GM18508 (cell line): ENCODE data around the gene CYFIP2.
"Not testable (repeated sequence)": the region's sequence is repeated elsewhere in the genome, so short reads cannot be mapped to it uniquely, and the experiment has no call there.

Source experiments
- ATAC-seq: cut with Tn5 transposase; IDR thresholded peaks from one replicate; pipeline ENCODE4 v1.9.1; 2021; ENCODE audit warnings: moderate number of reproducible peaks; ENCODE audit not compliant: insufficient read depth, unreplicated experiment

The CYFIP2 gene

GRCh38 chr5:157265714-157266285 lies at the start of gene CYFIP2:
CYFIP2 (plus strand) TSS chr5:157266123; CDS start chr5:157285362, 19,239 bp downstream.
- ATAC-seq = peak; percentile 55

DNA sequence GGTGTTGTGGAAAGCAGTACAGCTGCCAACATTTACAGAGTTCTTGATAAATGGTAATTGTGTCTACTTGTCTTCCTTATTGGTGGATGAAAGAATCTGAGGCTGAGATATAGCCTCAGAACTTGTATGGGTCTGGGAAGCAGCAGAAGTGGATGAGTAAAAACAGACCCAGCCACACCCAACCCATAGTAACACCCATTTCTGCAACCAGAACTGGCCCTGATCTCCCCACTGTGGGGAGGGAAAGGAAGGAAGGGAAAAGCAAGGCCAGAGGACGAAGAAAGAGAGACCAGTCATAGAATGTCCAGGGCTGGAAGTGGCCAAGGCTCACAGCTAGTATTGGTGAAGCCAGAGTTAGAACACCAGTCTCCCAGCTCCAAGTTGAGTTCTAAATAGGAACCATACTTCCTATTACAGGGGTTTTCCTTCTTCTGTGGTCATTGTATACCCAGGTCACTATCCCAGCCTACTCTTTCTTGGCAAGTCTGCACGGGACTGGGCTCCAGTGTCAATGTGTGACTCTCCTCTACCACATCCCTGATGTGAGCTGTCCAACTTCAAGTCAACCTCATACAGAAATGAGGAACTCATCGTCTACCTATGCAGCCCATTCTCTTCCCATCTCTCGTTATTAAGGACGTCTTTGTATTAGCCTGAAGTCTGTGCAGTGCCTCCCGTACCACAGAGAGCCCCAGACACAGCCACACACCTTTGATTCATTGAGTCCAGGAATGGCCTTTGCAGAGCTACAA lies 49.4 kb upstream of the CYFIP2 start:
- ATAC-seq = no peak

DNA sequence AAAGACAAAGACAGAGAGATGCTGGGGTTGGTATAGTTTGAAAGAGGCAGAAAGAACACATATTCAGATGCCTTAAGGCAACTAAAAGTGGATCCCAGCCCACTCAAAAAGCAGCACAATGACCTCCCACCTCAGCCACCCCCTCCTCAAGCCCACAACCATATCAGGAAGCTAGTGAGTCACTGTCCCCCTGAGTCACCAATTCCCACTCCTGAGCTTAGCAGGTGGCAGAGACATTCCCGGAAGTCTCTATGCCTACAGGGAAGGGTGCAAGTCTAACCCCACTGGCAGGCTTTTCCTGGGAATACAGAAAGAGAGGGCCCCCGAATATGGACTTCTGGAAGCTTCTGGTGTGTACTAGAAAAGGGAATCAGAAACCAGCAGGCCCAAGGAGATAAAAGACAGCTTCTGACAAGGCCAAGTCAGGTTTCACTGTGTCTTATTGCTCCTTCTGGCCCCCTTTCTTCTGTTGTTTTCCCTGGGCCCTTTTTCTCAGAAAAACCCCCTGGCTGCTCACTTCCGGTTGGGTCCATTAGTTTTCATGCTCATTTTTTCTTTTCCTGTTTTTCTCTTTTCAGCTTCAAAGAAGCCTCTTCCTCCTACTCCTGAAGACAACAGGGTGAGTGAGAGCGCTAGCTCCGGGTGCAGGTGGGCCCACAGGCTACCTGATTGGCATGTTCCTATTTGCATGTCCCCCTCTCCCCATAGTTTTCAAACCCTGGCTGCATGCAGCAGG lies 48.5 kb upstream of the CYFIP2 start:
- no peak for ATAC-seq

DNA sequence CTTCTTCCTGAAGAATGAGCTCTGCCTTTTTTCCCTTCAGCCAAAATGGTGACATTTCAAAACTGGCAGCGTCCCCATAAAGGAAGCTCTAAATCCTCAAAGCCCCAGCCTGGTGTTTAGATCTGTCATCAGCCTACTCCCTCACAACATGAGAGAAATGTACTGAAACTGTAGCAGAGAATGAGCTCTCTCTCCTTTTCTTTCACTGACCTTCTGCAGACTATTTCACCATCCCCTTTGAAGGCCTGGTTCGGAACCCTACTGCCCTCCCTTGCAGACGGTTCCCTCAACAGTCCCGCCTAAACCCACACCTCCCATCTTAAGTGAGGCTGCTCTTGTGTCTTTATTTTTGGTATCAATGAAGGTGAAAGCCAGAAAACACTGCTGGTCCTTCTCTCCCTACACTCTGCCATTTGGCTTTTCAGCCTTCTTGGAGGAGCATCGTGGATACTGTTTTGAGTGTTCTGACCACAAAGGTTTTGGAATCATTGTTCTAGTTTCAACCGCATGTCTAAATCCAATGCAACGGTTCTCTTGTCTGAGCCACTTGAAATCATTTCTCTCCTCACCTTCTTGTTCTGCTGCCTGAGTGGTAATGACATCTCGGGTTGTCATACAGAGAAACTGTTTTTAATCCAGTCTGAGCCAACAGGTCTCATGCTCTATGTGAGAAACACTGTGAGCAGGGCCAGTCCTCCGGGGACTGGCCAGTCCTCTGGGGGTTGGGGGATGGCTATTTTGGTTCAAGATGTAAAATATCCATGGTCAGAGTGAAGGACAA lies 46.2 kb upstream of the CYFIP2 start:
- ATAC-seq = peak; percentile 41

DNA sequence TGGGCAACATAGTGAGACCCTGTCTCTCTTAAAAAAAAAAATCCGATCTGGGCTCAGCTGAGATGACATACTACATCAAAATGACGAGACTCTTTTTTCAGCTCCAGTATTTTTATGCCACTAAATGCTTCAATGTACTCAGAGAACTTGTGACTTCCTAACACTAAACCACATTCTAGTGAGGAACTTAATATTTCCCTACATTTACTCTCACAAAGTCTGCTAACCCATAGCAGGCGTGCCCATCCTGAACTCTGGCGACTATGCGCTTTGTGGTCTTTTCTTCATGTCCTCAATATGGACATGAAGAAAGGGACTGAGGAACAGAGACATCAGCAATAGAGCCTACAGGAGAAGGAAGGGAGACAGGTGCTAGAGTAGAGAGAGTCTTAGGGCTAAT lies 44.0 kb upstream of the CYFIP2 start:
- no peak for ATAC-seq

- ATAC-seq = no peak
Observed at GRCh38 chr5:157222506-157223230, 43.3 kb upstream of the CYFIP2 start.

DNA sequence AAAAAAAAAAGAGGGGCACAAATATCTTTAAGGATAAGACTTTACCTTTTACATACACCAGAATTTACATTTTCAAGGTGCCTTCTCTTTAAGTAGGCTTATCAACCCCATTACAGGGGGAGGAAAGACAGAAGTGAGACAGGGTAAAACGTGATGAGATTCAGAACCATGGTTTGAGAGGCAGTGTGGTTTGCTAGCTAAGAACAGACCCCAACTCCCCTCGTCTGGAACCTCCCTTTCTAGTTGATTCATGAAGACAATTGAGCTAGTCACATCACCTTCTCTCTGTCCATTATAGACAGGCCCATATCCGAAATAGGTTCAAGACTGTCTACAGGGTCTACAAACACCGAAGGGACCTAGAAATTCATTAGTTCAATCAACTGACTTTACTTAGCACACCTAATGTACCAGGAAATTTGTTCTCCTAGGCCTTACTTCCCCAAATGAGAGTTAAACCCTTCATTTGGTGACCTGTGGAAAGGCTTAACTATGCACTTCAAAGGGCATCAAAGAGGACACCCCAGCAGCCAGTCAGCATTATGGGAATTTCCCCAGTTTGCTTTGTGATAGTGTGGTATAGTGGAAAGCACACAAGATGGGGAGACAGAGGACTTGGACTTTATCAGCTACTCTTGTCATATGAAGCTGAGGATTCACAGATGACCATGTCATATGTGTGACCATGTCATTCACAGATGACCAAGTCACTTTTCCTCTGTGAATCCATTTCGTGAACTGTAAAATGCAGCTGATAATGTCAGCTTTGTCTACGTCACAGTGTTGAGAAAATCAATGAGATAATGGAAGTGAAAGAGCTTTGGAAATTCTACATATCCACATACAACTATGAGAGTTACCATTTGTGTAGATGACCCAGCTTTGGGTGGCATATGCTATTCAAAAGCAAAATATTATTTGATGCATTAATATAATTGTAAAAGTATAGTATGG lies 40.2 kb upstream of the CYFIP2 start:
- ATAC-seq = no peak

DNA sequence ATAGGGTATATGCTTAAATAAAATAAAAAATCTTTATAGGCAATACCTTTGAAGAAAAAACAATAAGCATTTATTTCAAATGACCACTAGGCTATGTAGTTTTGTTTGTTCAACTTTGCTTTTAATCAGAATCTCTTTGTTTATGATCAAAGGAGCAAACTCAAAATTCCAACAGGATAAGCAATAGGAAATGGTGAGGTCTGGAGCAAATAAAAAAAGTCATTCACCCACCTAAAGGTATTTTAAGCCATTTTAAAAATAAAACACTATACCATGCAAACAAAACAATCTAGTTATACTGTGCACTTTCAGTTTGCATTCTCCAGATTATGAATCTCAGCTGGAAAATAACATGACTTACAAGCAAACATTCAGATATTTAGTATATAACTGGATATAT lies 35.3 kb upstream of the CYFIP2 start:
- no peak for ATAC-seq

GRCh38 chr5:157232706-157233105 lies 33.2 kb upstream of the CYFIP2 start:
- no peak for ATAC-seq

GRCh38 chr5:157233515-157233914 lies 32.4 kb upstream of the CYFIP2 start:
- ATAC-seq = no peak

DNA sequence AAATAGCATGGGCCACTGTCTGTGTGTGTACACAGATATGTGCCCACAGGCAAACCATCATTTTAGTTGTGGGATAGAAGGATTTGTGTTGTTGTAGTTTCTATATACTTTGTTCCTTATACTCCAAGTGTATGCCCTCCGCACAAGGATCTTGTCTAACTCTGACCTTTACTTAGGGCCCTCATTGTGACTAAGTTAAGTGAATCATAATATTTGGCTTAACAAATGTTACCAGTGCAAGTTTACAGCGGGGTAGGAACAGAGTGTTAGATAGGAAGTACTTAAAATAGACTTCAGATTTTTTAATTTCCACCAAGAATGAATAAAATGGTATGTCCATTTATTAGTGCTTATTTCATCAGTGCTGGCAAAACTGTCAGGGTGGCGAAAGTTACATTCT lies 29.5 kb upstream of the CYFIP2 start:
- ATAC-seq = no peak

DNA sequence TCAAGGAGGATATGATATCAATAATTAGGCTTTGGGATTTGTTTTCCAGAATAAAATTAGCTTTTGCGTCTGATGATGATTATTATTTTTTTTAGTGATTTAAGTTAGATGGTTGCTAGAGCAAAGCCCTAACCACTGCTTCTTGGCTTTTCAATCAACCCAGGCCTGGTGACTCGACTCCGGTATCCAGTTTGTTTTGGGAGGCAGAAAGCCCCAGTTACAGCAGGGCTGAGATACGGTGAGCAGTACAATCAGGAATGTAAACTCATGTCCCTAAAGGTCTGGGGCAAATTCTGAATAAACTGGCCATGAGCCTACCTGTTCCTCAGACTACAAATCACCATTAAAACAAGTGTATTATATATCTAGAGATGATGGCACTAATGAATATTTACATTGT lies 24.4 kb upstream of the CYFIP2 start:
- no peak for ATAC-seq

DNA sequence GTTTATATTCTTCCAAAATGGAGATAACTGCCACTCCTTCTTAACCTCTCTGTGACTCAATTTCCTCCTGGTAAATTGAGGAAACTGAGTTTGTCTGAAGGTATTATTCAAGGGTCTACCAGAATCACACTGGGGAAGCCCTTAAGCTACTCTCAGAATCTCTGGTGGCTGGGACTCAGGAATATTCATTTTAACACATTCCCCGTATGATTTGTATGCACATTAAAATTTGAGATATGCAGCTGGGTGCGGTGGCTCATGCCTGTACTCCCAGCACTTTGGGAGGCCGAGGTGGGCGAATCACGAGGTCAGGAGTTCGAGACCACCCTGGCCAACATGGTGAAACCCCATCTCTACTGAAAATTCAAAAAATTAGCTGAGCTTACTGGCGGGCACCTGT lies 21.2 kb upstream of the CYFIP2 start:
- not testable (repeated sequence) for ATAC-seq

GRCh38 chr5:157245476-157245875 lies 20.4 kb upstream of the CYFIP2 start:
- ATAC-seq = no peak

DNA sequence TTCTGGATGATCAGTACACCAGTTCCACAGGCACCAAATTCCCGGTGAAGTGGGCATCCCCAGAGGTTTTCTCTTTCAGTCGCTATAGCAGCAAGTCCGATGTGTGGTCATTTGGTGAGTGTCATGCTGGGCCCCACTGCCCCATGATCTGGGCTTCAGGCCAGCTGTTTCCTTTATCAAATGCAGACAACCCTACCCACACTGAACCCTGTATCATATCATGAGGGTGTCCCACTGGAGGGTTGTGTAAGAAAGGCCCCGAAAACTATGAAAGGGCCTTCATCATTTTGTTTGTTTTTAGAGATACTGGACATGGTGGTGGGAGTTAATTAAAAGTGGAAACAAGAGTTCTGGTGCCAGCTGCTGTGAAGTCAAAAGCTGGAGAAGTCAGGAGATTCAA lies 20.0 kb upstream of the CYFIP2 start:
- no peak for ATAC-seq

GRCh38 chr5:157247267-157247666 lies 18.7 kb upstream of the CYFIP2 start:
- ATAC-seq = no peak

GRCh38 chr5:157248821-157249470 lies 17.0 kb upstream of the CYFIP2 start:
- no peak for ATAC-seq

DNA sequence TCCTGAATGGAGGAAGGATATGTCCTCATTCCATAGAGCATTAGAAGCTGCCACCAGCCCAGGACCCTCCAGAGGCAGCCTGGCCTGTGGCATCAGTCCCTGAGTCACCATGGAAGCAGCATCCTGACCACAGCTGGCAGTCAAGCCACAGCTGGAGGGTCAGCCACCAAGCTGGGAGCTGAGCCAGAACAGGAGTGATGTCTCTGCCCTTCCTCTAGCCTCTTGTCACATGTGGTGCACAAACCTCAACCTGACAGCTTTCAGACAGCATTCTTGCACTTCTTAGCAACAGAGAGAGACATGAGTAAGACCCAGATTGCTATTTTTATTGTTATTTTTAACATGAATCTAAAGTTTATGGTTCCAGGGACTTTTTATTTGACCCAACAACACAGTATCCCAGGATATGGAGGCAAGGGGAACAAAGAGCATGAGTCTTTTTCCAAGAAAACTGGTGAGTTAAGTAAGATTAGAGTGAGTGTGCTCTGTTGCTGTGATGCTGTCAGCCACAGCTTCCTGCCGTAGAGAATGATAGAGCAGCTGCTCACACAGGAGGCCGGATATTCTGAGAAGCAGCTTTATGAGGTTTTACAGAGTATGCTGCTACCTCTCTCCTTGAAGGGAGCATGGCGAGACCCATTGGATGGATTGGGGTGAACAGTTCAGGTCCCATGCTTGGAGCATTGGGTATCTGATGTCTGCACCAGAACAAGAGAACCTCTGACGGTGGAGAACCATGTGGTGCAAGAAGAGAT lies 13.0 kb upstream of the CYFIP2 start:
- ATAC-seq = peak; percentile 86
